GM08714 (cell line): ENCODE data around the gene KRT1.

Experiments
- H3K4me3 ChIP-seq: fragments of 200-500 bp; sonication (Bioruptor generic); 2 replicates; pipeline ENCODE4 v1.5.1; 2014; ENCODE audit warnings: mild to moderate bottlenecking, low read length, inconsistent platforms
- ZNF274 ChIP-seq: IDR thresholded peaks from 2 replicates; pipeline ENCODE4 v1.6.1; 2012; ENCODE audit warnings: mild to moderate bottlenecking, low read depth, low read length

The KRT1 gene

GRCh38 chr12:52650520-52651081, 29.6 kb downstream of the KRT1 start:
- no peak for TF ChIP-seq ZNF274
- no peak overlapping the region for H3K4me3 ChIP-seq

- H3K4me3 ChIP-seq, result no peak overlapping the region
- TF ChIP-seq ZNF274, result no peak
Measured at GRCh38 chr12:52649066-52649465, 31.1 kb downstream of the KRT1 start.

GRCh38 chr12:52648012-52648550, 32.1 kb downstream of the KRT1 start:
- no peak for TF ChIP-seq ZNF274

GRCh38 chr12:52647601-52648000, 32.6 kb downstream of the KRT1 start:
- no peak for TF ChIP-seq ZNF274
- no peak overlapping the region for H3K4me3 ChIP-seq

More at GRCh38 chr12:52648012-52648550, 32.1 kb downstream of the KRT1 start:
- no peak overlapping the region for H3K4me3 ChIP-seq

GRCh38 chr12:52646613-52647012, 33.6 kb downstream of the KRT1 start:
- H3K4me3 ChIP-seq, result no peak overlapping the region
- TF ChIP-seq ZNF274, result no peak

- H3K4me3 ChIP-seq, result no peak overlapping the region
- no peak for TF ChIP-seq ZNF274
Measured at GRCh38 chr12:52645982-52646381, 34.2 kb downstream of the KRT1 start.

- TF ChIP-seq ZNF274, result no peak
- H3K4me3 ChIP-seq, result no peak overlapping the region
Measured at GRCh38 chr12:52645120-52645761, 35.0 kb downstream of the KRT1 start.

GRCh38 chr12:52644078-52644415, 36.2 kb downstream of the KRT1 start:
- no peak for TF ChIP-seq ZNF274
- no peak overlapping the region for H3K4me3 ChIP-seq

- TF ChIP-seq ZNF274, result no peak
- no peak overlapping the region for H3K4me3 ChIP-seq
Measured at GRCh38 chr12:52643233-52644077, 36.8 kb downstream of the KRT1 start.

- no peak for TF ChIP-seq ZNF274
- H3K4me3 ChIP-seq, result no peak overlapping the region
Measured at GRCh38 chr12:52641468-52641867, 38.7 kb downstream of the KRT1 start.

GRCh38 chr12:52637299-52637698, 42.9 kb downstream of the KRT1 start:
- no peak for TF ChIP-seq ZNF274
- H3K4me3 ChIP-seq, result no peak overlapping the region

GRCh38 chr12:52636592-52637258, 43.5 kb downstream of the KRT1 start:
- H3K4me3 ChIP-seq, result no peak overlapping the region
- no peak for TF ChIP-seq ZNF274

GRCh38 chr12:52636189-52636588, 44.0 kb downstream of the KRT1 start:
- H3K4me3 ChIP-seq, result no peak overlapping the region
- TF ChIP-seq ZNF274, result no peak
